ENCODE results near the gene FLRT1.

FLRT1 gene

GRCh38 chr11:64035576-64035975, at the start of gene FLRT1:
Gene FLRT1 (plus strand): TSS chr11:64035931. CDS start chr11:64116268, 80,337 bp downstream.
- no peak for DNase-seq (ENCODE audit: low read depth in 2 of 2)

- DNase-seq (ENCODE audit: low read depth in 2 of 2), result peak; percentile 47 to 61
These were observed 49.4 kb upstream of the FLRT1 start, which contains the start of gene OTUB1 for GRCh38 chr11:63986156-63986931. Gene OTUB1 (plus strand): TSS chr11:63986438. CDS start chr11:63986457, 19 bp downstream.

- no peak for DNase-seq (ENCODE audit: low read depth in 2 of 2)
These were observed 48.7 kb upstream of the FLRT1 start for GRCh38 chr11:63986932-63987513.

GRCh38 chr11:63991558-63991957, 44.2 kb upstream of the FLRT1 start:
- no peak for DNase-seq (ENCODE audit: low read depth in 2 of 2)

GRCh38 chr11:63993100-63993499, 42.6 kb upstream of the FLRT1 start:
- DNase-seq (ENCODE audit: low read depth in 2 of 2), result no peak

GRCh38 chr11:63993993-63994392, 41.7 kb upstream of the FLRT1 start:
- DNase-seq (ENCODE audit: low read depth in 2 of 2), result no peak

- DNase-seq (ENCODE audit: low read depth in 2 of 2), result no peak
These were observed 39.2 kb upstream of the FLRT1 start for GRCh38 chr11:63996512-63996911.

- DNase-seq (ENCODE audit: low read depth in 2 of 2), result no peak
These were observed 38.5 kb upstream of the FLRT1 start for GRCh38 chr11:63997104-63997700.

- DNase-seq (ENCODE audit: low read depth in 2 of 2), result no peak
These were observed 37.9 kb upstream of the FLRT1 start for GRCh38 chr11:63997801-63998337.

GRCh38 chr11:63998558-63999348, 37.0 kb upstream of the FLRT1 start:
- DNase-seq (ENCODE audit: low read depth in 2 of 2), result no peak

- DNase-seq (ENCODE audit: low read depth in 2 of 2), result no peak
These were observed 36.2 kb upstream of the FLRT1 start for GRCh38 chr11:63999349-64000025.

GRCh38 chr11:64000026-64000739, 35.5 kb upstream of the FLRT1 start:
- DNase-seq (ENCODE audit: low read depth in 2 of 2), result peak in 1 of 2 experiments; percentile 31

GRCh38 chr11:64000740-64001483, 34.8 kb upstream of the FLRT1 start:
- DNase-seq (ENCODE audit: low read depth in 2 of 2), result no peak

GRCh38 chr11:64001484-64002420, 34.0 kb upstream of the FLRT1 start:
- DNase-seq (ENCODE audit: low read depth in 2 of 2), result no peak

GRCh38 chr11:64003807-64004589, 31.7 kb upstream of the FLRT1 start:
- no peak for DNase-seq (ENCODE audit: low read depth in 2 of 2)

- DNase-seq (ENCODE audit: low read depth in 2 of 2), result no peak
These were observed 31.1 kb upstream of the FLRT1 start for GRCh38 chr11:64004590-64004984.

GRCh38 chr11:64005691-64006090, 30.0 kb upstream of the FLRT1 start:
- no peak for DNase-seq (ENCODE audit: low read depth in 2 of 2)

GRCh38 chr11:64006398-64006797, 29.3 kb upstream of the FLRT1 start:
- DNase-seq (ENCODE audit: low read depth in 2 of 2), result no peak
